Fibroblast of mammary gland (primary cell): ENCODE measurements around the gene TRAF5.
A peak's percentile ranks its signal among the peaks of the same experiment; 100 is the strongest.
"Not testable (repeated sequence)": the region's sequence is repeated elsewhere in the genome, so short reads cannot be mapped to it uniquely, and the experiment has no call there.

Source experiments
- DNase-seq: peaks from one replicate; pipeline ENCODE4 v3.0.0-alpha.2; 2010; ENCODE audit warnings: low read depth
- H3K4me3 ChIP-seq: 2 replicates; pipeline ENCODE4 v1.5.1; 2011; ENCODE audit warnings: low read depth, mild to moderate bottlenecking, low read length, moderate library complexity; ENCODE audit not compliant: control insufficient read depth
- TF ChIP-seq, protein P1 (sequence below): conservative IDR thresholded peaks from 2 replicates; pipeline ENCODE4 v1.5.1; 2011; ENCODE audit warnings: low read depth, low read length, inconsistent platforms; ENCODE audit not compliant: control insufficient read depth, insufficient read depth

TRAF5 gene

GRCh38 chr1:211381481-211382181, 55.0 kb downstream of the TRAF5 start:
- DNase-seq = no peak
- H3K4me3 ChIP-seq = no peak overlapping the region
- TF ChIP-seq, protein P1, sequence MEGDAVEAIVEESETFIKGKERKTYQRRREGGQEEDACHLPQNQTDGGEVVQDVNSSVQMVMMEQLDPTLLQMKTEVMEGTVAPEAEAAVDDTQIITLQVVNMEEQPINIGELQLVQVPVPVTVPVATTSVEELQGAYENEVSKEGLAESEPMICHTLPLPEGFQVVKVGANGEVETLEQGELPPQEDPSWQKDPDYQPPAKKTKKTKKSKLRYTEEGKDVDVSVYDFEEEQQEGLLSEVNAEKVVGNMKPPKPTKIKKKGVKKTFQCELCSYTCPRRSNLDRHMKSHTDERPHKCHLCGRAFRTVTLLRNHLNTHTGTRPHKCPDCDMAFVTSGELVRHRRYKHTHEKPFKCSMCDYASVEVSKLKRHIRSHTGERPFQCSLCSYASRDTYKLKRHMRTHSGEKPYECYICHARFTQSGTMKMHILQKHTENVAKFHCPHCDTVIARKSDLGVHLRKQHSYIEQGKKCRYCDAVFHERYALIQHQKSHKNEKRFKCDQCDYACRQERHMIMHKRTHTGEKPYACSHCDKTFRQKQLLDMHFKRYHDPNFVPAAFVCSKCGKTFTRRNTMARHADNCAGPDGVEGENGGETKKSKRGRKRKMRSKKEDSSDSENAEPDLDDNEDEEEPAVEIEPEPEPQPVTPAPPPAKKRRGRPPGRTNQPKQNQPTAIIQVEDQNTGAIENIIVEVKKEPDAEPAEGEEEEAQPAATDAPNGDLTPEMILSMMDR = no peak

DNA sequence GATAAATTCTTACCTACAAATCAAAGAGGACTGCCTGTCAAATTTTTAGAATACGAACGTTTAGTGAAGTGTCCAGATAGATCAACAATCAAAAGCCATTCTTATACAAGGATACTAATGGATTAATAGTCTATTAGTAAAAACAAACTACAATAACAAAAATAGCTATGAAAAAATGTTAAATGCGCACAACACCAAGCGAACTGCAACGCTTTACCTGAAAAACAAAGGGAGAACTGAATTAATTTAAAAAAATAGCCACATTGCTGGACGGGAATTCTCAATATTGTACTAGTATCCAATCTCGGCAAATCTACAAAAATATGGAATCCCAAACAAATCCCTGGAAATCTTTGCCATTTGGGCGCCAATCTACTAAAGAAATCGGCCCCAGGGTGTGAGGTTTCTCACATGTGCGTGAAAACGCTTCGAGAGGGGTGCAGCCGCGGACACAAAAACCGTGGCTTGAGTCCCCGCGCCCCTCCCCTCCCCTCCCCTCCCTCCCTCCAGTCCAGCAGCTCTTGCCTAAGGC, 55.6 kb downstream of the TRAF5 start:
- TF ChIP-seq, protein P1 = no peak
- no peak for DNase-seq
- peak overlapping the region; percentile 88 for H3K4me3 ChIP-seq

- peak; percentile 89 for DNase-seq
- H3K4me3 ChIP-seq = peak overlapping the region; percentile 88
- TF ChIP-seq, protein P1 = no peak
These were observed 56.3 kb downstream of the TRAF5 start for GRCh38 chr1:211382714-211383480.

DNA sequence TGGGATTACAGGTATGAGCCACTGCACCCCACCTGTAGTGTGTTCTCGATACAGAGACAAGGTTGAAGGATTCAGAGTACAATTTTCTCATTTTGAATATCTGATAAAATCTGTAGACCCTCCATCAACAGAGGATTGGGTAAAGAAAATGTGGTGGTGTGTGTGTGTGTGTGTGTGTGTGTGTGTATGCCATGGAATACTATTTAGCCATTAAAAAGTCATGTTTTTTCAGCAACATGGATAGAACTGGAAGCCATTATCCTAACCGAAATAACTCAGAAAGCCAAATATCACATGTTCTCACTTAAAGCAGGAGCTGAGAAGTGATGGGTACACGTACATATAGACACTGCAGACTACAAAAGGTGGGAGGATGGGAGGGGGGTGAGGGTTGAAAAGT, 57.9 kb downstream of the TRAF5 start:
- DNase-seq = no peak
- no peak overlapping the region for H3K4me3 ChIP-seq
- TF ChIP-seq, protein P1 = no peak

GRCh38 chr1:211386921-211387320, 60.3 kb downstream of the TRAF5 start:
- TF ChIP-seq, protein P1 = no peak
- peak; percentile 15 for DNase-seq
- H3K4me3 ChIP-seq = no peak overlapping the region

- not testable (repeated sequence) for DNase-seq, H3K4me3 ChIP-seq
These were observed 64.2 kb downstream of the TRAF5 start for GRCh38 chr1:211390829-211391228.

GRCh38 chr1:211393203-211393602, 66.6 kb downstream of the TRAF5 start:
- no peak for DNase-seq
- no peak overlapping the region for H3K4me3 ChIP-seq
- TF ChIP-seq, protein P1 = no peak

DNA sequence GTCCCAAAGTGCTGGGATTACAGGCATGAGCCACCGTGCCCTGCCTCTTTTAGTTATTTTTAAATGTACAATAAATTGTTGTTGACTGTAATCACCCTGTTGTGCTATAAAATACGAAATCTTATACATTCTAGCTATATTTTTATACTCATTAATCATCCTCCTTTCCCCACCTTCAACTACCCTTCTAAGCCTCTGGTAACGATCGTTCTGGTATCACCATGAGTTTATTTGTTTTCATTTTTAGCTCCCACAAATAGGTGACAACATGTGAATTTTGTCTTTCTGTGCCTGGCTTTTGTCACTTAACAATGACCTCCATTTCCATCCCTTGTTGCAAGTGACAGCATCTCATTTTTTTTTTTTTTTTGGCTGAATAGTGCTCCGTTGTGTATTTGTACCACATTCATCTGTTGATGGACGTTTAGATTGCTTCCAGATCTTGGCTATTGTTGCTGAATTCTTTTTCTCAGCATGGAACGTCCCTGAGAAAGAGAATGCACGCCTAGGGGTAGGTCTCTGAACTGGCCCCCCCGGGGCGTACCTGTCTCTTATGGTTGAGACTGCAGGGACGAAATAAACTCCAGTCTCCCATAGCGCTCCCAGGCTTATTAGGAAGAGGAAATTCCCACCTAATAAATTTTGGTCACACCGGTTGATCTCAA, 71.8 kb downstream of the TRAF5 start:
- not testable (repeated sequence) for DNase-seq, H3K4me3 ChIP-seq

DNA sequence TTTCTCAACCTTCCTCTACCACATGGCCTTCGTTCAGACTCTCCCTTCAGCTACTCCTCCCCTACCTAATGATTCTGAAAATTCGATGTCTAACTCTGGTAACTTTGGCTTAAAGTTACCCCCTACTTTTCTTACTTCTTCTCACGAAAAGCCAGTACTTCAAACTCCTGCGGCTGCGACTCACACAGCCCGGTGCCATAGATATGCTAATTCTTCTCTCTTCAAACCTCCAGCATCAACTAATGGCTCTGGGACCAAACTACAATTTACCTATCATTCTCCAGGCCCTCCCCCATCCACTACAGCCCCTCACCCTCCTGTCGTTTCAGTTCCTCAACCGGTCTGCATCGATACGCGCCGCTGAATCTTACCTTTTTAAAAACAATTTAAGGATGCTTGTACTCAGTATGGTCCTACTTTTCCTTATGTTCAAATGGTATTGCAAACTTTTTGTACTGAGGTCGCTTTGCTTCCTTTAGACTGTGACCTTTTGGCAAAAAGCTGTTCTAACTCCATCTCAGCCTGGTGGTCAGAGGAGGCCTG, 73.3 kb downstream of the TRAF5 start:
- H3K4me3 ChIP-seq, DNase-seq: not testable (repeated sequence)

- not testable (repeated sequence) for H3K4me3 ChIP-seq, DNase-seq
These were observed 75.1 kb downstream of the TRAF5 start for GRCh38 chr1:211401751-211402150.
